Aorta (tissue), 5 donors: Measurements from ENCODE around the gene FBN2. TPM values are rescaled to one million over a fixed set of nuclear protein-coding genes. Genes with fewer than 3 reads are reported as not detected.
"Not testable (repeated sequence)": the region's sequence is repeated elsewhere in the genome, so short reads cannot be mapped to it uniquely, and the experiment has no call there.

ENCODE experiments used
- ATAC-seq: fragments of 200-7000 bp; cut with Tn5 transposase; one replicate; pipeline ENCODE4 v1.9.1; 2022; ENCODE audit warnings: moderate library complexity; ENCODE audit not compliant: low FRiP score
- DNase-seq, 2 donors: peaks; one replicate each; pipeline ENCODE4 v3.0.0-alpha.2; 2020
- H3K27ac ChIP-seq, 2 donors: one replicate each; pipeline ENCODE4 v1.5.1; 2013; ENCODE audit warnings: low read length in 2 of 2, mild to moderate bottlenecking in 2 of 2, moderate library complexity in 2 of 2, control low read depth in 1 of 2, inconsistent platforms in 1 of 2, low read depth in 1 of 2
- H3K27me3 ChIP-seq, 2 donors: one replicate each; pipeline ENCODE4 v1.6.1; 2013; ENCODE audit warnings: control low read depth in 1 of 2, low read length in 1 of 2, mild to moderate bottlenecking in 1 of 2, moderate library complexity in 1 of 2; ENCODE audit not compliant: insufficient read depth in 2 of 2, control insufficient read depth in 1 of 2
- H3K36me3 ChIP-seq, 2 donors: one replicate each; pipeline ENCODE4 v1.6.1; 2013; ENCODE audit warnings: control low read depth in 1 of 2, low read length in 1 of 2, mild to moderate bottlenecking in 1 of 2; ENCODE audit not compliant: insufficient read depth in 2 of 2, control insufficient read depth in 1 of 2
- H3K4me1 ChIP-seq, 2 donors: one replicate each; pipeline ENCODE4 v1.6.1; 2013; ENCODE audit warnings: low read length in 2 of 2, control low read depth in 1 of 2, mild to moderate bottlenecking in 1 of 2, moderate library complexity in 1 of 2; ENCODE audit not compliant: insufficient read depth in 2 of 2, control insufficient read depth in 1 of 2
- H3K4me3 ChIP-seq, 2 donors: one replicate each; pipeline ENCODE4 v1.5.1; 2013; ENCODE audit warnings: low read length in 2 of 2, control low read depth in 1 of 2, mild to moderate bottlenecking in 1 of 2
- H3K9me3 ChIP-seq: one replicate; pipeline ENCODE4 v1.6.1; 2013; ENCODE audit warnings: mild to moderate bottlenecking, low read length; ENCODE audit not compliant: control insufficient read depth
- WGBS, 2 donors: extraction: QIAGEN DNeasy Blood & Tissue Kit; methylation state at CpG; one replicate each; pipeline ENCODE4 v1.1.7; 2013; 5-methylcytosine and 5-hydroxymethylcytosine counted together
- intact Hi-C, 2 donors: fragments of 100-400 bp; cut with DNase I; formaldehyde crosslinking; loops; one replicate each; pipeline versions ENCODE4 v1.14.2 to v1.15.0; 2022
- polyA plus RNA-seq, 2 donors: library from polyadenylated mRNA; stranded (reverse); fragments of 200-250 nt; gene quantifications; one replicate each; pipeline ENCODE4 v1.2.3, GENCODE V29; 2013
- total RNA-seq, 2 donors: library from RNA; stranded (reverse); fragmentation: NEBNext Ultra II Directional; extraction: Animal tissue kit (Norgen Biotek cat#: 25700); gene quantifications; one replicate each; pipeline ENCODE4 v1.2.1, GENCODE V29; 2021
- donor health status: healthy with polysubstance abuse.
- donor health status: Bipolar disorder and iron deficiency.
- donor health status: DM: no; HTN: no; CAD: no.
- donor health status: DM: no; HTN: no; CAD: no.
- donor health status: DM: yes; HTN: yes; CAD: no.

The FBN2 gene
- total and polyA plus RNA-seq, 4 donors, result 0.25 to 1.5 (median 0.84) TPM; not detected in 1

DNA sequence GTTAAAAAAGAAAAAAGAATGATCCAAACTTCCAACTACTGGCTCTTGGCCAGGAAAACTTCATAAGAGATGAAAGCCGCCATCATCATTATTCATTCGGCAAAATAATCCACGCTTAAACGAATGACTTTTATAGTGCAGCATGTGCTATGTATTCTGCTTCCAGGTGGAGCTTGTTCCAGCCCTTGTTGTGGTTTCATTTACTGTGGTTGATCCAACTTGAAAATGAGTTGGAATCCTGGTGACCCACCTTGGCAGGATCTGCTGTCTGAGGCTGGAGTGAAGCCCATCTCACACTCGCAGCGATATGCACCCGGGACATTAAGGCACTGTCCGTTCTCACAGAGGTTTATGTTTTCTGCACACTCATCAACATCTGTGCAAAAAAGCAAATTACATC, 209.6 kb downstream of the FBN2 start:
- ATAC-seq (no peak), DNase-seq (no peak)
- Histone ChIP-seq H3K9me3 (peaks cover 2% of the 10 kb centered on the region), H3K27ac (no peak overlapping the region), H3K4me1 (peaks cover 0 to 2% of the 10 kb centered on the region in 2 donors), H3K4me3 (no peak overlapping the region), H3K27me3 (peaks cover 0 to 2% of the 10 kb centered on the region in 2 donors), H3K36me3 (no peaks in the 10 kb centered on the region)
- 10 to 12% methylated on average over 8 of the region's 8 CpGs for WGBS, 2 donors
- intact Hi-C loops, result no loop called here

- Histone ChIP-seq H3K27ac (no peak overlapping the region), H3K4me3 (no peak overlapping the region), H3K4me1 (peaks cover 0 to 2% of the 10 kb centered on the region in 2 donors), H3K36me3 (no peaks in the 10 kb centered on the region), H3K9me3 (peaks cover 2% of the 10 kb centered on the region), H3K27me3 (peaks cover 0 to 2% of the 10 kb centered on the region in 2 donors)
- 33 to 34% methylated on average over 1 of the region's 1 CpG for WGBS, 2 donors
- ATAC-seq (no peak), DNase-seq (no peak)
- intact Hi-C loops, result no loop called here
Measured at GRCh38 chr5:128328007-128328406, 210.0 kb downstream of the FBN2 start.

GRCh38 chr5:128321418-128321817, 216.6 kb downstream of the FBN2 start:
- H3K4me1 ChIP-seq, intact Hi-C loops, DNase-seq, H3K27me3 ChIP-seq, H3K9me3 ChIP-seq, H3K36me3 ChIP-seq, ATAC-seq, H3K4me3 ChIP-seq, H3K27ac ChIP-seq: not testable (repeated sequence)
- WGBS, 2 donors, result 94 to 95% methylated on average over 4 of the region's 4 CpGs

DNA sequence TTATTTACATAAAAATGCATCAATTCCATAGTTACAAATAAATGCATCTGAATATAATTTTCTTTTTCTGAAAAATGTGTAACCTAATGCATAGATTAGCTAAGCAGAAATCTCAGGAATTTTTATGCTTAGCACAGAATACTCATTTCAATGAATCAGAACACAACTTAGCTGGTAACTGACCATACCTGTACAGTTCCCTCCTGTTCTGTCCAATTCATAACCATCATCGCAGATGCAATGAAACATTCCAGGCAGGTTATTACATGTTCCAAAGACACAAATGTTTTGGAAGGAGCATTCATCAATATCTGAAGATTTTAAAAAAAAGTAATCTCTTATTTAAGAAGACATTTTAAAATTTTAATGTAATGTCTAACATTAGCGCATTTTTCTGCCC, 219.4 kb downstream of the FBN2 start:
- H3K27me3 ChIP-seq, result no peaks in the 10 kb centered on the region
- no peak overlapping the region for H3K4me3 ChIP-seq
- ATAC-seq (no peak), DNase-seq (no peak)
- 94 to 97% methylated on average over 2 of the region's 2 CpGs for WGBS, 2 donors
- intact Hi-C loops, result no loop called here
- H3K4me1 ChIP-seq, result no peaks in the 10 kb centered on the region
- no peak overlapping the region for H3K27ac ChIP-seq
- H3K36me3 ChIP-seq, result no peaks in the 10 kb centered on the region
- no peaks in the 10 kb centered on the region for H3K9me3 ChIP-seq

DNA sequence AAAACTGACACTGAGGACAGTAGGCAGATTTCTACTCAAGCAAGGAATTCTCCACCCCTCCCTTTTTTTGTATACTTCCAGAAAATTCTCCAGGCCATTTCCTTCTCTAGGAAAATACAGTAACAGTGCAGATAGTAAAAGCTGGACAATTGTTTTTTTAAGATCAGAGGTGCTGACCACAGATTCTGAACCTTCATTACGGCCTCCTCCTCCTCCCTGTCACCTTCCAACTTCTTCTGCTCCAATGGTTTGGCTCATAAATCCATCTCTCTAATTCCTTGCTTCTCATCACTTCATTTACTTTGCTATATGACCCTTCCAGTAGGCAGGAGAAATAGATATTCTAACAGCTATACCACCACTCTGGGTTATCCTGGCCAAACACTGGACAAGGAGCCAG, 220.6 kb downstream of the FBN2 start:
- no peak for ATAC-seq
- intact Hi-C loops, result no loop called here
- Histone ChIP-seq H3K27me3 (no peaks in the 10 kb centered on the region), H3K4me1 (no peaks in the 10 kb centered on the region), H3K36me3 (no peaks in the 10 kb centered on the region), H3K4me3 (no peak overlapping the region), H3K27ac (no peak overlapping the region), H3K9me3 (no peaks in the 10 kb centered on the region)
- WGBS, 2 donors, result 89 to 92% methylated on average over 1 of the region's 1 CpG
- DNase-seq, result no peak

GRCh38 chr5:128315671-128316070, 222.4 kb downstream of the FBN2 start:
- no peak for ATAC-seq
- no peak overlapping the region for H3K27ac ChIP-seq
- DNase-seq, result no peak
- H3K4me1 ChIP-seq, result no peaks in the 10 kb centered on the region
- no peaks in the 10 kb centered on the region for H3K36me3 ChIP-seq
- 88 to 91% methylated on average over 4 of the region's 4 CpGs for WGBS, 2 donors
- no peak overlapping the region for H3K4me3 ChIP-seq
- no peaks in the 10 kb centered on the region for H3K9me3 ChIP-seq
- intact Hi-C loops, result no loop called here
- no peaks in the 10 kb centered on the region for H3K27me3 ChIP-seq

- no peaks in the 10 kb centered on the region for H3K4me1 ChIP-seq
- no peak overlapping the region for H3K27ac ChIP-seq
- 89 to 93% methylated on average over 5 of the region's 5 CpGs for WGBS, 2 donors
- no peaks in the 10 kb centered on the region for H3K9me3 ChIP-seq
- H3K27me3 ChIP-seq, result peaks cover 0 to 1% of the 10 kb centered on the region in 2 donors
- ATAC-seq (no peak), DNase-seq (no peak)
- H3K36me3 ChIP-seq, result no peaks in the 10 kb centered on the region
- H3K4me3 ChIP-seq, result no peak overlapping the region
- intact Hi-C loops, result no loop called here
Measured at GRCh38 chr5:128305341-128305740, 232.7 kb downstream of the FBN2 start.

DNA sequence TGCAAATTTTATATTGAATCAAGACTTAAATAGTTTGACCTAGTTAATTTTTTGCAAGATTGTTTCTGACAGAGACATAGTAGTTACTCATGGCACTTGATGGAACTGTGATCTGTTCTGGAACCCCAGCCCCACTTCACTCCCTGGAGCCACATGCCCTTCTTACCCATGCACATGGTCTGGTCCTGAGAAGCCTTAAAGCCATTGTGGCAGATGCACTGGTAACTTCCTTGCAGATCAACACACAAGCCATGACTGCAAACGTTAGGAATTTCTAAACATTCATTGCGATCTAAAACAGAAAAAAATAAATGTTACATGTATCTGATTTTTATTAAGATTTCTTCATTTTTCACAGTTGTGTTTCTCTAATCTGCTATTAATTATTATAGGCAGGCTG, 233.3 kb downstream of the FBN2 start:
- H3K36me3 ChIP-seq, result no peaks in the 10 kb centered on the region
- no peak overlapping the region for H3K27ac ChIP-seq
- intact Hi-C loops, result no loop called here
- H3K27me3 ChIP-seq, result peaks cover 0 to under 1% of the 10 kb centered on the region in 2 donors
- ATAC-seq (no peak), DNase-seq (no peak)
- no peak overlapping the region for H3K4me3 ChIP-seq
- WGBS, 2 donors, result 72 to 84% methylated on average over 2 of the region's 2 CpGs
- no peaks in the 10 kb centered on the region for H3K9me3 ChIP-seq
- H3K4me1 ChIP-seq, result no peaks in the 10 kb centered on the region

DNA sequence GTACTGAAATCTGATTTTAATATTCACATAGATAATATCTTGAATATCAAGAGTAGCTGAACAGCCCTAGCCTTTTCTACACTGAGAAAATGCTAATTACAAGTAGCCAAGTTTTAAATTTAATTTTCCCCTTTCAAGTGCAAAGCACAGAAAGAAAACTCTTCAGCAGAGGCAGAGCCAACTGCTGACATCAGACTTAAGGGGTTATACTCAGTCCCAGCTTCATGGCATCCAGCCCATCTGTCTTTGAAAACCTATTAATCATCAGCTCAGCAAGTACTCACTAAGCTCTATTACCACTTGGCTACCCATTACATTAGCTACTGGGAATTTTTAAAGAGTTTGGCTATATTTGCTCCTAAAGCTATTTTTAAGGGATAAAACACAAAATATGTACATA, 234.0 kb downstream of the FBN2 start:
- no peak for ATAC-seq
- no peak for DNase-seq
- no peak overlapping the region for H3K27ac ChIP-seq
- no peaks in the 10 kb centered on the region for H3K4me1 ChIP-seq
- intact Hi-C loops, result no loop called here
- H3K36me3 ChIP-seq, result no peaks in the 10 kb centered on the region
- no peak overlapping the region for H3K4me3 ChIP-seq
- no peaks in the 10 kb centered on the region for H3K9me3 ChIP-seq
- no peaks in the 10 kb centered on the region for H3K27me3 ChIP-seq
